Activated CD4-positive, alpha-beta T cell treated with anti-CD3 and anti-CD28 coated beads, Interleukin-2, amount 50 U/mL, for 24 hours (primary cell): ENCODE results near the gene LPA.
"Not testable (repeated sequence)": the region's sequence is repeated elsewhere in the genome, so short reads cannot be mapped to it uniquely, and the experiment has no call there.

Experiments used
- DNase-seq, 2 donors: peaks; one replicate each; pipeline ENCODE4 v3.0.0-alpha.2; 2020; ENCODE audit warnings: low read depth in 1 of 2, low spot score in 1 of 2

Gene LPA

DNA sequence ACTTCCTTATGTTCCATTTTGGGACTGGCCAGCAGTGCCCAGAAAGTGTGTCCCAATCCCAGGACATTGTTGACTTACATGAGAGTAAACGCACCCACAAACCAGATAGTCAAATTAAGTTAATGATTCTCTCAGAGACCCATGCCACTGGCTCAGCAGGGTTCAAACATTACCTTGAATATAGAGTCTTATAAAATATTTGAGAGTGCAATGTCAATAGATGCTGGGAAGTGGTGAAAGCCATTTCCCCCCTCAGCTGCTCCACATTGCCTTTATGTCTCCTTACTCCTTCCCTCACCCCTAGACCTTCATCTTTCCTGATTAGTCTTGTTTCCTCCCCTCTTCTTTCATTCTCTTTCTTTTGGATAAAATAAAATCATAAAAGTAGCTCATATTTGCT lies at the start of gene LPA:
TSS of gene LPA (minus strand) at position 78 of the 400 bp plus-strand sequence. CDS start at position 17, 61 bp downstream.
- not testable (repeated sequence) for DNase-seq

GRCh38 chr6:160708993-160709392 lies 44.9 kb upstream of the LPA start:
- not testable (repeated sequence) for DNase-seq

- DNase-seq: not testable (repeated sequence)
Measured at GRCh38 chr6:160704688-160705087, 40.6 kb upstream of the LPA start.

DNA sequence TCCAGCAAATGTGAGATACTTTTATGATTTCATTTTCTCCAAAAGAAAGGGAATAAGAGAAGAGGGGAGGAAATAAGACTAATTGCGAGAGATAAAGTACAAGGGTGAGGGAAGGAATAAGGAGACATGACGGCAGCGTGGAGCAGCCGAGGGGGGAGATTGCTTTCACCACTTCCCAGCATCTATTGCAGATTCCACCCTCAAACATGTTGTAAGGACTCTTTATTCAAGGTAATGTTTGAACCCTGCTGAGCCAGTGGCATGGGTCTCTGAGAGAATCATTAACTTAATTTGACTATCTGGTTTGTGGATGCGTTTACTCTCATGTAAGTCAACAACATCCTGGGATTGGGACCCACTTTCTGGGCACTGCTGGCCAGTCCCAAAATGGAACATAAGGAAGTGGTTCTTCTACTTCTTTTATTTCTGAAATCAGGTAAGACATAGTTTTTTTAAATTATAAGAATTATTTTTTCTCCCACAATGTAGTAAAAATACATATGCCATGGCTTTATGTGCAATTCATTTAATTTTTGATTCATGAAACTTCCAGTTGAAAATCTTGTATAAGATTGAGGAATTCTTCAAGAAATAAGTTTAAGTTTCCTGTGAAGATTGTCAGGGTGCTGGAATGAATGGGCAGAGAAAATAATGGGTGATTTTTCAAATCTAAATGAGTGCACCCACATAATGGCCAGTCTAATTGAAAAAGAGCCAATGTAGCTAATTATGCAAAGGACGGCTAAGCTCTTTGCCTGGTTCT lies 38.0 kb upstream of the LPA start, which contains the start of gene PLG:
TSS of gene PLG (plus strand) at position 327 of the 763 bp plus-strand sequence. CDS start at position 388, 61 bp downstream.
- not testable (repeated sequence) for DNase-seq

DNA sequence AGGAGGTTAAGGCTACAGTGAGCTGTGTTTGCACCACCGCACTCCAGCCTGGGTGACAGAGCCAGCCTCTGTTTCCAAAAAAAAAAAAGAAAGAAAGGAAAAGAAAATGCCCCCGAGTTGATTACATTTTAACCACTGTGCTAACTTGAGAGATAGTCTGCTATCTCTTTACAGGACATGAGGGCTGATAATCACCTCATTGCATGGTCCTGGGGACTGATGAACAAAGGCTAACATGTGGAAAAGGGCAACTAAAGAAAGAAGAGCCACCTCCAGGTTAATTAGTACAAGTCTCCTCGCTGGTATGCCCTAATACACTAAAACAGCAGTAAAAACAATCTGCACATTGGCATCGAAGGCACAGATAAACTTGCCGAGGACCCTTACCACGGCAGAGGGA lies 33.8 kb upstream of the LPA start:
- no peak for DNase-seq

GRCh38 chr6:160696884-160697283 lies 32.8 kb upstream of the LPA start:
- not testable (repeated sequence) for DNase-seq

DNA sequence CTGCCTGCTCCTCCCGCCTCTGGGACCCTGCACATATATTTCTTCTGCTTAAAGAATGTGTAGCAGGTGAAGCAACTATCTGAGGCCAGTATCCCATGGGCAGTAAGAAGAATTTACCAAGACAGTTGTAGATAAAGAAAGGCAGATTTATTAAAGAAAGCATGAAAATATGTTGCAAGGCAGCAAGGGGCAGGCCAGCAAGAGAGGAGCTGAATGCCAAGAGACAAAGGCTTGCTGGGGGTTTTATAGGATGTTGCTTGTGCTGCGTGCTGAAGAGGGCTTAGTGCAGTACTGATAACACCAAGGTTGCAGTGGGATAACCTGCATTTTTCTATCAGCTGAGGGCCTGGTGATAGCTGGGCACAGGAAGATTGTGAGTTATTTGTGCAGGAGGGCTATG lies 31.5 kb upstream of the LPA start:
- DNase-seq: not testable (repeated sequence)

GRCh38 chr6:160695025-160695424 lies 30.9 kb upstream of the LPA start:
- DNase-seq: not testable (repeated sequence)

DNA sequence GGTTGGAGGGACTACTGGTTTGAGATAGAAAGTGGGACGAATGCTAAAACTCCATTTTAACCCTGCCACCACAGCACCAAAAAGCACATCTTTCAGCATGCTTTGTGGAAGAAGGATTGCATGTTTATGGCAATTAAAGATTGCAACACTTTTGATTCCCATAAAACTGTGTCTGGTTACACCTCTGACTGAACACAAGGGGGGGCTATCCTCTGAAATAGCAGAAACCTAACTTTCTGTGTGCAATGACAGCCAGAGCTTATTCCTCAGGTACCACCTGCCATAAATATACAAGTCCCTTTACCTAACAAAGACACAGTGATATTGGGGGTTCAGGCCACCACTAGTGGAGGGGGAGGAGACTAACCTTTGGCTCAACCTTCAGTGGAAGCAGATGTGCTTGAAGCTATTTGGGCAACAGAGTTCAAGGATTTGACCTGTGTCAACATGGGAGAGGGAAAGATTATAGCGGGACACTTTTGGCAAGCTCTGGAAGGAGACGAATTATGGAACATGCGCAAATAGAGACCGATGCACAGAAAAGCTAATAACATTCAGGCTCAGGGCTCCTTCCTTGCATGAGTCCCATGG lies 28.4 kb upstream of the LPA start:
- no peak for DNase-seq

GRCh38 chr6:160691617-160692016 lies 27.5 kb upstream of the LPA start:
- no peak for DNase-seq

- DNase-seq: no peak
Measured at GRCh38 chr6:160690458-160690857, 26.4 kb upstream of the LPA start.

DNA sequence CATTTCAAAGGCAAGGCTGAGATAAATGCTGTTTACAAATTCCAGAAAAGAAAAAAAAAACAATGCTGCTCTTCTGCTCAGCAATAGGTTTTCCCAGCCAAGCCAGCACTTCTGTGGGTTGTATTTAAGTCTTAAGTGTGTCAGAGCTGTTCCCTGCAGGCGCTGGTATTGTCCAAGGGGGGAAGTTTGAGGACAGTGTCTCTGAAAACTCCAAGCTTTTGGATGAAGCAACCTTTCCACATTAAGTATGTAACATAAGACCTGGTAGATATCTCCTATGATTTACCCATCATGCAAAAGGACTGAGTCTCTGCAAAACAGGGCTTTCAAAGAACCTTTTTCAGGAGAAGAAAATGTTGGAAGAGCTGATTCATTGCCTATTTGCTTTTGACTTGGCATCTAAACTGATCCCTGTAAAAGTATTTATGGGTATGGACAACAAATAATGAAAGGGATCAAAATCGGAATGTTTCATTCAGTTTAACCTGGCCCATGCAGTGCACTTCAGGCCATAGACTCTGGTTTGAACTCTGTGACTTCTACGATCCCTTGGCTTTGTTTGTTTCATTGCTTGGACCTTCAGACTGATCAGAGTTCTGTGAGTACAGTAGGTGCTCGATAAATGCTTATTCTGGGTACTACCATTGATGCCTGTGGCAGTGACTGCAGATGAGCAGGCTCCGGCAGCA lies 21.8 kb upstream of the LPA start:
- no peak for DNase-seq

- DNase-seq: not testable (repeated sequence)
Measured at GRCh38 chr6:160685101-160685761, 21.2 kb upstream of the LPA start.

DNA sequence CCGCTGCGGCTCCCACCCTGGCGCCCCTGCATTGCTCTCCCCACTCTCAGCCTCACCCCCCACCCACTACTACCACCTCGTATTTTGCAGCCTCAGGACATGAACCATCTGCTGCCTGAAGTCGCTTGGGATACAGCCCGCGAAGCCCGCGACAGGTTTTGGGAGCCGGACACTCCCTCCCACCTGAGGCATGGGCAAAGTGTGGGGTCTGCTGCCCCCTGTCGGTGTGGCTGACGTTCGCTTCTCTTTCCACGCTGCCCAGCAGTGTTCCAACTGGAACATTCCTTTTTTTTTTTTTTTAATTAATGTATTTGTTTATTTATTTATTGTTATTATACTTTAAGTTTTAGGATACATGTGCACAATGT lies 15.3 kb upstream of the LPA start:
- no peak for DNase-seq

GRCh38 chr6:160678744-160679401 lies 14.8 kb upstream of the LPA start:
- no peak for DNase-seq

DNA sequence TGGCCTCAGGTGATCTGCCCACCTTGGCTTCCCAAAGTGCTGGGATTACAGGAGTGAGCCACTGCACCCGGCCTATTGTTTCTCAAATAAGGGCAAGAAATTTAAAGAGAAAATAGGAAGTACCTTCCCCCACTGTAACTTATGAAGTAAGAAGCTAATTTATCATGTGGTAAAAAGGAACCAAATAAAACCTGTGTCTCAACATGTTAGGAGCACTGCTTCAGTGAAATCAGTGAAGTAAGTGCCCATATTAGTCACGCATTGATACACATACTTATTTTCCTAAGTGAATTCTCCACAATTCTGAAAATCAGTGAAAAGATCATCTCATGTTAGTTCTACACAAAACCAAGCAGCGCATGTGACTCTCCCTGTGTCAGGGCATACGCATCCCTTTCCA lies 14.2 kb upstream of the LPA start:
- no peak for DNase-seq

GRCh38 chr6:160676418-160676817 lies 12.3 kb upstream of the LPA start:
- DNase-seq: not testable (repeated sequence)

DNA sequence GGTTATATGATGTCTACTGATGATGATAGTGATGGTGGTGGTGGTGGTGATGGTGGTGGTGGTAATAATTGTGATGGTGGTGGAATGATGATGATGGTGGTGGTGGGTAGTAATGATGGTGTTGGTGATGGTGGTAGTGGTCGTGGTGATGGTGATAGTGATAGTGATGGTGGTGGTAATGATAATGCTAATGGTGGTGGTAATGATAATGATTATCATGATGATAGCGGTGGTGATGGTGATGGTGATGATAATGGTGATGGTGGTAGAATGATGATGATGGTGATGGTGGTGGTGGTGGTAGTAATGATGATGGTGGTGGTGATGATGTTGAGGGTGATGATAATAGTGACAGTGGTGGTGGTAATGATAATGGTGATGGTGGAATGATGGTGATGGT lies 4.5 kb upstream of the LPA start:
- no peak for DNase-seq

DNA sequence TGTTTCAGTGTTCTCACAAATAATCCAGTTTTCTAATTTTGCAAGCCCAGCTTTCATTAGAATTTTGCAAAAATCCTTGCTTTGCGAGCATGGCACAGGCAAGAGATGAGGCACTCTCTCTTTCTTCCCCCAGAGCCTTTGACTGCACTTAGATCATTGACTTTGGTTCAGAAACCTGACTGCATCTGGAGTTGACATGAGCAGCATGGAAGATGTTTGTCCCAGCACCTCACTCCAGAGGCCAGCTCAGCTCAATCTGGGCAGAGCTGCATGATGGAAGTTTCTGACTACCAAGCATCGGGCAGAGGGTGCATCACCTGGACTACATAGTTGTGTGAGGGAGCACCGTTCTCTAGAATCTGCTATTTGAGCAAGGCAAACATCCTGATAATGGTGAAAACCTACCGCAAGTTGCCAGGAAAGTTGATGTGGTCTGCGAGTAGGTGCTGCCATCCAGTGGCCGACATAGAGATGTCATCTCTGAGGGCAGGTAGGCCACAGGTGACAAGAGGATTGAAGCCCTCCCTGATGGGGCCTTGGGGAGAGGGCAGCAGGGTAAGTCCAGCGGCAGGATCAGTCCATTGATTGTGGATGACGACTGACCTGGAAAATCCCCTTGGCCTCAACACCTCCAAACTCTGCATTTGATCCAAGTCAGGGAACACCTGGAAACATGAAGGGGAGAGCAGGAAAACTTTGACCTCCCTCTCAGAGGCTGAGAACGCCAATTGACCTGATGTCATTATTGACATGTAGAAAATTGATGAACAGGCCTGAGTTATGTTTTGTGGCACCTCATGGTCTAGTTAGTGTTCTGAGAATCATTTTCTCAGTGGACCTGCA lies 3.8 kb upstream of the LPA start:
- DNase-seq: peak in 1 of 2 donors; percentile 20

- DNase-seq: no peak
Measured at GRCh38 chr6:160662842-160663241, 1.2 kb downstream of the LPA start.
